UCSD-AML1 (cell line): ENCODE measurements around the gene PACS1.
A peak's percentile ranks its signal among the peaks of the same experiment; 100 is the strongest.

ENCODE experiments used
- DNase-seq: peaks from one replicate; lab custom pipeline; 2025; ENCODE audit not compliant: unreplicated experiment; lab: John Stamatoyannopoulos, UW

PACS1 gene

DNA sequence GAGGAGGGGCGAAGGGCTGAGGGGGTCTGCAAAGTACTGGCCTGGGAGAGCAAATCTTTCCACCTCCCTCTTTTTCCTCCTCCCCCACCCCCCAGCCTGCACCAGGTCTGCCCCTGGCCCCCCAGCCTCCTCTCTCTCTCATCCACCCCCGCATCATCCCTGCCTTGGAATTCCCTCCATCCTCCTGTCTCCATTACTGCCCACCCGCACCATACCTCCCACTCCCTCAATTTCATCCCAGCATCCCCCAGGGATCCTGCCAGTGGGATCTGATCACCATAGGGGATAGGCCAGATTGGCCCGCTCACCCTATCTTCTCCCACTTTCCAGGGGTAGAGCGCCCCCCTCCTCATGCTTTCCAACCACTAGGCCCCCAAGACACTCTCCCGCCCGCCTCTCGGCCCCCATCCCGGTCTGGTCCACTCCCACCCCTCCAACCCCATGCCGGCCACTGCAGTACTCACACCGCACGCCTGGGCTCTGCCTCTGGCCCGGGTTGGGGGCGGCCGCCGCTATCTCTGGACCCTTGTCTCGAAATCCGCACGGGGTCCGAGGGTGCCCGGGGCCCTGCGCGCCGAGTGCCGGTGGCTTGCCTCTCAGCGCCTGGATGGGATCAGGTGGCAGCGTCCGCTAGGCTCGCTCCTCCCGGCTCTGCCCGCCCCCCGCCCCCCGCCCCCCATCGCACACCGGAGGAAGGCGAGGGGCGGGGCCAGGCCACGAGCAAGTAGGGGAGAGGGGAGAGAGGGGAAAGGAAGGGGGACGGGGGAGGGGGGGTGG is 21.3 kb upstream of the PACS1 start, which contains the start of gene GAL3ST3:
TSS of gene GAL3ST3 (minus strand) at position 615 of the 777 bp plus-strand sequence. CDS start 3,746 bp downstream, outside the sequence.
- no peak for DNase-seq

DNA sequence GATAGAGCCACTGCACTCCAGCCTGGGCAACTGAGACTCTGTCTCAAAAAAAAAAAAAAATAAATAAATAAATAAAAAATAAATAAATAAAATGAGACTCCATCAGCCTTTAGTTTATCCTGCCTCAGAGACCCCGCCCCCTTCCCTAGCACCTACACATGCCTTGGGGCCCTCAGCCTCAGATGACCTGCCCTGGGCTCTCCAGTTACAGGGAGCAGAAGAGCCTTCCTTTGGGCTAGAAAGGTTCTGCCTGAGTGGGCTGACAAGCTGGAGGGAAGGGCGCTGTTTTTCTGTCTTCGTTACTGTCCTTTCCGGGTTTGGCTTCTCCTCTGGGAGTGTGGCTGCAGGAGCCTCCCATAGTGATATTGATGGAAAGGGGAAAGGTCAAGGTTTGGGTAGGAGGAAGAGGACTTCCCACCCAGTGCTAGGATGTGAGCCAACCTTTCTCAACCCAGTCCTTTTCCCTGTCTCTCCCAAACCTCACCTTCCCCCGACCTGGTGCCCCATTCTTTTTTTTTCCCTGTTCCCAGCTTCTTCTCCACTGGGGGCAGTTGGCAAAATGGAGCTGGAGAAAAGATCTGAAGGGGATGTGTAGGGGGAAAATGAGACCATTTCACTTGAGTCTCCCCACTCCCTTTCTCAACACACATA is 19.4 kb upstream of the PACS1 start:
- no peak for DNase-seq

GRCh38 chr11:66051371-66051765 is 18.7 kb upstream of the PACS1 start:
- no peak for DNase-seq

DNA sequence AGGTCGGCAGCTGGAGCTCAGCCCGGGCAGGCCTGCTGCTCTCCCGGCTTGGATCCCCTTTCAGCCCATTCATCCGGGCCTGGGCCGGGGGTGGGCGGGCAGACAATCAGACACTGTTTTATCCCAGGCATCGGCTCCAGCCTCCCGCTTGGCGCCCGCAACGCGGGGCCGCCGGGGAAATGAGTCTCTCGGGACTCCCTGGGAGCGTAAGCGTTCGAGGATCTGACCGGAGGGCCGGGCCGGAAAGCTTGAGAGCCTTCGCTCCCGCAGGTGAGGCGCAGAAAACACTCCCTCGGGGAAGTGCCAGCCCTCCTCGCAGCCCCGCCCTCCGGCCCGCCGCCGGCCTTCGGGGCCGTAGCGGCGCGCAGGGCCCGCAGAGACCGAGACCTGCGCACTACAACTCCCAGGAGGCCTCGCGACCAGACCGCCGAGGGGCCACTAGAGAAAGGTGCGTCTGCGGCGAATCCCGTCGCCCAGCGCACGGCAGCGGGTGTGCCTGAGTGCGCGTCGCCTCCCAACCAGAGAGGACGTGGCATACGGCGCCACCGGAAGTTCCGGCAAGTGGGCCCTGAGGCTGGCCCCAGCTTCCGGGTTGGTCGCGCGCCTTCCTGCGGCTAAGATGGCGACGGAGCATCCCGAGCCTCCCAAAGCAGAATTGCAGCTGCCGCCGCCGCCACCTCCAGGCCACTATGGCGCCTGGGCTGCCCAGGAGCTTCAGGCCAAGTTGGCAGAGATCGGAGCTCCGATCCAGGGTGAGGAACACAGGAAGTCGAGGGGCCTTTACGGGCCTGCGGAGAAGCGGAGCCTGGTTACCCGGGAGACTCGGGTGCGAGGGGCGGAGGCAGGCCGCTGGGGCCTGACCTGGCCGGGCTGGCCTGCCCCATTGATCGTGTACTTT is 18.1 kb upstream of the PACS1 start, which contains the start of gene SF3B2:
TSS of gene SF3B2 (plus strand) at position 599 of the 898 bp plus-strand sequence. CDS start at position 620, 21 bp downstream.
- DNase-seq: peak; percentile 98

DNA sequence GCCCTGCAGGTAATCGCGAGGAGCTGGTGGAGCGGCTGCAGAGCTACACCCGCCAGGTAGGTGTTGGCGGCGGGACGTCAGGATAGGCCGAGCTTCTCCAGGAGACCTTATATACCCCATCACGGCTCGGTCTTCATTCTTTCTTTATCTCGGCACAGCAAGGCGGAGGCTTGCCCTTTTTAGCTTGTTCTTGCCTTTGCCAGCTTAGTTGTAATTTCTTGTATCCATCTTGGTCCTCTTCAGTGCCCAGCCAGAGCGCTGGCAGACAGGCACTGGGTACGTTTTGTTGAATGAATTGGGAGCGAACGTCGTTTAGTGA is 17.4 kb upstream of the PACS1 start:
- no peak for DNase-seq

- no peak for DNase-seq
These were observed 15.1 kb upstream of the PACS1 start for GRCh38 chr11:66055021-66055420.

GRCh38 chr11:66056501-66056900 is 13.6 kb upstream of the PACS1 start:
- DNase-seq: no peak

DNA sequence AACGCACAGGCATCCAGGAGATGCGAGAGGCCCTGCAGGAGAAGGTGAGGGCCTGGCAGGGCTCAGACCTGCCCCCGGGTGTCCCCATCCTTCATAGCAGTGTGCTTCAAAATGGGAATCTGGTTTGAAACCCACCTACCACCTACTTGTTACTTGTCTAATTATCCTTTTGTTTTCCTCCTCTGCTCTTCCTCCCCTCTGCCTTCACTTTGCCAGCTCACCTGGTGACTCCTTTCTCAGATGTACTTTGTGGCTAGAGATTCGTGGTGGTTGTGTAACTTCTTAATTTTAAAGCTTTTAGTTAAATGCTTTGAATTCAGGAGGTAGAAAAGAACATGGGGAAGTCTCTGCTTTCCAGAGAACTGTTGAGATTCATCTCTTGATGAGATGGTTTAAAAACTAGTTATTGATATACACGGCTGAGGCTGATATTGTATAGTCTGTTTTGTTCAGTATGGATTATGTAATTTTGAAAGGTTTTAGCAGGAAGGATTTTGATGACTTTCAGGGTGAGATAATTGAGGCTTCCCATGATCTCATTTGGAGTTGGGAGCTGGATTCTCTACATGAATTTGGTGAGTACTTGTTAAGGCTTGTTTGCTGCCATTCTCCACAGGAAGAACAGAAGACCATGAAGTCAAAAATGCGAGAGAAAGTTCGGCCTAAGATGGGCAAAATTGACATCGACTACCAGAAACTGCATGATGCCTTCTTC is 9.9 kb upstream of the PACS1 start:
- no peak for DNase-seq

DNA sequence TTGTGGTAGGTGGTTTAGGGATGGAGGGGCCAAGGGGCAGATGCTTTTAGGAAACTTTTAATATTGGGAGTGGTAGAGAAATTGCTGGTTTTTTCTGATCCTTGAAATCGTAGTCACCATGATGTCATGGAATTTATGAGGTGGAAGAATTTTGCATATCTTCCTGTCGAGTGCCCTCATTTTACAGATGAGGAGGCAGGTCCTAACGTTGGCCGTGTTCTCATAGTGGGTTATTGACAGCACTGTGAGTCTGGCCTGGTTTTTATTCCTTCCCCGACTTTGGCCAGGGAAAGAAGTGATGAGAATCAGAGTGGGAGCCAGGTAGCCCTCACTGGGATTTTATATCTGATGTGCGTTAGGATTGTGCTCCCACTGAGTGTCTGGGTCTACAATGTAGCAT is 8.8 kb upstream of the PACS1 start:
- no peak for DNase-seq

DNA sequence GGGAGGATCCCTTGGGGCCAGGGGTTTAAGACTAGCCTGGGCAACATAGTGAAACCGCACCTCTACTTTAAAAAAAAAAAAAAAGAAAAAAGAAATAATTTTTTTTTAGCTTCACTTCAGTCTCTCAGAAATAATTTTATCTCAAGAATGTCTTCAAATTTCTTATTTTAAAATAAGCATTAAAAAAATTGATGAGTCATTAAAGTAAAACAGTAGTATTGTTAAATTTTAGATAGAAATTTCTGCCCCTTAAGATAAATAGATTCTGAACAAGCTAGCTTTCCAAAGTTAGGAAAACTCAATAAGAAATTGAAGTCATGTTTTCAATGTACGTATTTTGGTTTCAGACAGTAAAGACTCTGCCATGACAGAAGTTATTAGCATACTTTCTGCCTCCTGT is 7.7 kb upstream of the PACS1 start:
- no peak for DNase-seq

DNA sequence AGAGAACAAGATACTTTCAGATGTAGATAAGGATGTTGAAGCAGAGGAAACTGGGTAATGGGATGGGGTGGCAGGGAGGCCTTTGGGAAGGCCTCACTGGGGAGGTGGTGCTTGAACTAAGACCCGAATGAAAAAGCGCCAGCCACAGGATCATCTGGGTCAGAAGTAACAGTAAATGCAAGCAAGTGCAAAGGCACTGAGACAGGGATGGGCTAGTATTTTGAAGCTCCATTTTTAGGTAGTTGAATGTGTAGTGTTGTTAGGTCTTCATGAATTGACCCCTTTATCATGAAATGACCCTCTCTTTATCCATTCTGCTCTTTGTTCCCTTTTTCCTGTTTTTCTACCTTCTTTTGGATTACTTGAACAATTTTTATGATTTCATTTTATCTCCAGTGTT is 6.2 kb upstream of the PACS1 start:
- no peak for DNase-seq

- no peak for DNase-seq
These were observed 5.5 kb upstream of the PACS1 start for GRCh38 chr11:66064571-66064970.

- no peak for DNase-seq
These were observed 3.3 kb upstream of the PACS1 start for GRCh38 chr11:66066751-66067150.

GRCh38 chr11:66067640-66068039 is 2.4 kb upstream of the PACS1 start:
- DNase-seq: no peak

GRCh38 chr11:66068154-66068821 is 1.8 kb upstream of the PACS1 start:
- peak; percentile 68 for DNase-seq

DNA sequence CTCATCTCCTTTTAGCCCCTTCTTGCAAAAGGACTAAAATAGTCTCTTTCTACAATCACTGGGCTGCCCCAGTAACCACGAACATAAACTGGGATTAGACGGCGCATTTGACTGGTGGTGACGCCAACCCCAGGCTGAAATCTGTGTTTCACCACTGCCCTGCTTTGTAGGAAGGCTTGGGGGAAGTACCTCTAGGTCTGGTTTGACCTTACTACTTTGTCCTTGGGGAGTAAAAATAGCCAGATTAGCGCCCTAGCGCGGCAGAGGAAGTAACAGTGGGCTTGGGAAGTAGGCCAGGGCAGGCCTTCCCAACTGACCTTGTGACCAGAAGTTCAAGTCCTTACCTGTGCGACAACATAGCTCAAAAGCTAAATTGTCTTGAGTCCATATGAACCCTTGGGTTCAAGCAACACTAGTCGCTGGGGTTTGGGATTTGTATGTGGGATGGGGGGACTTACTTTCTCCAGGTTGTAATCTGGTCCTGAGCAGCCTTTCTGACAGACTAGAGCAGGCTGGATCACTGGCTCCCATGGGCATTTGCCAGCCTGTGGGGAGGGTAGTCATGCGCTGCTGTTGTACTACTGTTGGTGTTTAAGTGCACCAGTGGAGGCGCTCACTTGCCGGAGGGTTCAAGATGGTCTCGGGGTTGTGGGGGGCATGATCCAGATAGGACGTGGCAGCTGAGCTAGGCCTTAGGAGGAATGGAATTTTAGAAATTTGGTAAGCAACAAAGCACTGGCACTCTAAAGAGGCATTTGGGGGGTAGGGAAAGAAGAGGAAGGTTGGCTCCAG is 953 bp upstream of the PACS1 start:
- DNase-seq: peak; percentile 62

DNA sequence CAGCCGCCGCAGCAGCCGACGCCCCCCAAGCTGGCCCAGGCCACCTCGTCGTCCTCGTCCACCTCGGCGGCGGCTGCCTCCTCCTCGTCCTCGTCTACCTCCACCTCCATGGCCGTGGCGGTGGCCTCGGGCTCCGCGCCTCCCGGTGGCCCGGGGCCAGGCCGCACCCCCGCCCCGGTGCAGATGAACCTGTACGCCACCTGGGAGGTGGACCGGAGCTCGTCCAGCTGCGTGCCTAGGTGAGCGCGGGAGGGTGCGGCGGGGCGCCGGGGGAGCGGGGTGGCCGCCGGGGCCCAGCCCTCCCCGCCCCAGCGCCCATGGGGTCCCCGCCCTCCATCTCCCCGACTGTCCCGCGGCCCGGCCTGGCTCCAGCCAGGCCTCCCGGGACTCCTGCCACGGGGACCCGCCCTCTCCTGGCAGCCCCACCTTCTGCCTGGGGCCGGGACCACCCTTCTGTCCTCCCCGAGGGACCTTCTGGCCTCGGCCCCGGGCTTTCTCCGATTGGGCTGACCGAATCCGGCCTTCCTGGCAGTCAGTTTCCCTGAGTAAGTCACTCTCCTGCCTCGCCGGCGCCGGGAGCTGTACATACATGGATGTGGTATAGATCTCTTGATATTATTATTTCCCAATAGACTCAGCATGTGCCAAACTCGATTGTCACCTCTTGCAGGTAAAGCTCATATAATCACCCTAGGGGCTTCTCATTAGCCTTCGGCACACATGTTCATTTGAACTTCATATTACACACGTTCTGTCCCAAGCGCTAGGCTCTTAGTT is 720 bp downstream of the PACS1 start:
- DNase-seq: peak; percentile 32

- DNase-seq: no peak
These were observed 1.3 kb downstream of the PACS1 start for GRCh38 chr11:66071381-66071801.

GRCh38 chr11:66072081-66072480 is 2.0 kb downstream of the PACS1 start:
- DNase-seq: no peak
